Spleen (tissue), 11 donors: ENCODE results near the gene TAX1BP1. TPM values are rescaled to one million over a fixed set of nuclear protein-coding genes. Genes with fewer than 3 reads are reported as not detected.

Experiments
- DNase-seq: peaks from one replicate; pipeline ENCODE4 v3.0.0-alpha.2; 2020
- H3K27ac ChIP-seq, 8 donors: fragments of 200-600 bp; sonication (generic) in 7 of 8; 1 replicate in 4 of 8; 2 replicates in 4 of 8; pipeline versions ENCODE4 v1.5.0 to v1.8.0; 2016 to 2021; ENCODE audit warnings: inconsistent platforms in 4 of 8, mild to moderate bottlenecking in 4 of 8, moderate library complexity in 1 of 8
- H3K27me3 ChIP-seq, 7 donors: fragments of 200-600 bp; sonication (generic) in 6 of 7; replicated peaks in 1 of 7; 1 replicate in 4 of 7; 2 replicates in 3 of 7; pipeline versions ENCODE4 v1.5.0 to v1.8.0; 2016 to 2021; ENCODE audit warnings: inconsistent platforms in 3 of 7, mild to moderate bottlenecking in 1 of 7
- H3K36me3 ChIP-seq, 6 donors: fragments of 200-600 bp; sonication (generic) in 5 of 6; 1 replicate in 4 of 6; 2 replicates in 2 of 6; pipeline versions ENCODE4 v1.5.0 to v1.8.0; 2016 to 2021; ENCODE audit warnings: inconsistent platforms in 2 of 6
- H3K4me1 ChIP-seq, 6 donors: fragments of 200-600 bp; sonication (generic) in 5 of 6; 1 replicate in 3 of 6; 2 replicates in 3 of 6; pipeline versions ENCODE4 v1.5.0 to v1.8.0; 2016 to 2021; ENCODE audit warnings: inconsistent platforms in 3 of 6
- H3K4me3 ChIP-seq, 8 donors: fragments of 200-600 bp; sonication (generic) in 7 of 8; 1 replicate in 4 of 8; 2 replicates in 4 of 8; pipeline versions ENCODE4 v1.5.0 to v1.8.0; 2016 to 2021; ENCODE audit warnings: inconsistent platforms in 4 of 8, mild to moderate bottlenecking in 4 of 8, moderate library complexity in 2 of 8
- H3K9me3 ChIP-seq, 8 donors: fragments of 200-600 bp; sonication (generic) in 7 of 8; 1 replicate in 4 of 8; 2 replicates in 4 of 8; pipeline versions ENCODE4 v1.5.0 to v1.8.0; 2016 to 2021; ENCODE audit warnings: inconsistent platforms in 4 of 8
- POLR2A ChIP-seq, 3 donors: fragments of 450-650 bp; IDR thresholded peaks; one replicate each; pipeline ENCODE4 v1.5.1; 2017; ENCODE audit warnings: antibody characterized with exemption in 3 of 3, mild to moderate bottlenecking in 1 of 3
- POLR2AphosphoS5 ChIP-seq, 3 donors: sonication (generic); formaldehyde crosslinking; IDR thresholded peaks; one replicate each; pipeline ENCODE4 v1.5.1; 2017; ENCODE audit warnings: antibody characterized with exemption in 3 of 3
- WGBS, 5 donors: extraction: QIAGEN DNeasy Blood & Tissue Kit in 3 of 5; methylation state at CpG; one replicate each; pipeline versions ENCODE4 v1.1.5 to v1.1.7; 2013 to 2018; 5-methylcytosine and 5-hydroxymethylcytosine counted together
- intact Hi-C: fragments of 100-400 bp; cut with DNase I; formaldehyde crosslinking; loops from one replicate; pipeline ENCODE4 v1.15.0; 2023; ENCODE audit warnings: low total_unique reads
- polyA plus RNA-seq, 3 donors: library from polyadenylated mRNA; stranded (reverse); fragments of 200-250 nt; gene quantifications; one replicate each; pipeline ENCODE4 v1.2.1, GENCODE V29; 2013
- total RNA-seq, 7 donors: library from RNA; depleted of rRNA in 3 of 7; stranded (reverse); fragments of >200 nt in 3 of 7; fragmentation: NEBNext Ultra II Directional in 4 of 7; extraction: Animal tissue kit (Norgen Biotek cat#: 25700) in 4 of 7; gene quantifications; one replicate each; pipeline versions ENCODE4 v1.1.0 to v1.2.1, GENCODE V29; 2016 to 2021
- TF ChIP-seq, protein P1 (sequence below), 11 experiments: fragments of 200-600 bp in 7 of 11; fragments of 450-650 bp in 4 of 11; sonication (generic) in 4 of 11; IDR thresholded peaks in 8 of 11; conservative IDR thresholded peaks in 3 of 11; 1 replicate in 7 of 11; 2 replicates in 4 of 11; pipeline versions ENCODE4 v1.4.0 to v1.8.0; 2016 to 2021; ENCODE audit warnings: antibody characterized with exemption in 11 of 11, inconsistent platforms in 4 of 11, mild to moderate bottlenecking in 1 of 11
- donor health status: healthy with polysubstance abuse.
- donor health status: DM: no; HTN: no; CAD: no; lungs with moderate emphysema.
- donor health status: DM: no; HTN: no; CAD: no.
- donor health status: Bipolar disorder and iron deficiency.
- donor health status: healthy.
- donor health status: DM: no; HTN: no; CAD: no.
- donor health status: DM: yes; HTN: yes; CAD: no.

TAX1BP1 gene
- total and polyA plus RNA-seq, 10 donors = 28.6 to 146 (median 99.3) TPM

DNA sequence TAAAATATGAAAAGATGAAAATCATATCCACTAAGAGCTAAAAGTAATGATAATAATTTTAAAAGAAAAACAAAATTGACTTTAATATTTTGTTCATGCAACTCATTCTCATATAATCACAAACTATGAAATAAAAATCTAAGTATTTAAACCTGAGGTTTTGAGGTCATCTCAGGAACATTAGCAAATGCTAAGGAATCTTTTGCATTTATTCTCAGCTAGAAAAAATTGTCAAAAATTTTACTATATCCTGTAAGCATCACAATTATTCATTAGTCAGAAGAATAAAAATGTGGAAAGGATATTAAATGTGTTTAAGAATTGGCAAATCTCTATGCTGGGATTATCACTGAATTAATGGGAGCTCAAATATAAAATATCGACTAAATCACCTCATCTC, 36.8 kb upstream of the TAX1BP1 start:
- DNase-seq = no peak
- Histone ChIP-seq H3K4me3 (no peak overlapping the region), H3K9me3 (no peaks in the 10 kb centered on the region), H3K27ac (no peak overlapping the region), H3K4me1 (peaks cover 0 to 7% (median 2%) of the 10 kb centered on the region in 6 donors), H3K27me3 (peaks cover 0 to 5% (median 0%) of the 10 kb centered on the region in 7 donors), H3K36me3 (no peaks in the 10 kb centered on the region)
- intact Hi-C loops = no loop called here
- TF ChIP-seq POLR2A (IDR thresholded peaks at IDR 0.05) (no peak), POLR2AphosphoS5 (IDR thresholded peaks at IDR 0.05) (no peak)
- TF ChIP-seq, protein P1, sequence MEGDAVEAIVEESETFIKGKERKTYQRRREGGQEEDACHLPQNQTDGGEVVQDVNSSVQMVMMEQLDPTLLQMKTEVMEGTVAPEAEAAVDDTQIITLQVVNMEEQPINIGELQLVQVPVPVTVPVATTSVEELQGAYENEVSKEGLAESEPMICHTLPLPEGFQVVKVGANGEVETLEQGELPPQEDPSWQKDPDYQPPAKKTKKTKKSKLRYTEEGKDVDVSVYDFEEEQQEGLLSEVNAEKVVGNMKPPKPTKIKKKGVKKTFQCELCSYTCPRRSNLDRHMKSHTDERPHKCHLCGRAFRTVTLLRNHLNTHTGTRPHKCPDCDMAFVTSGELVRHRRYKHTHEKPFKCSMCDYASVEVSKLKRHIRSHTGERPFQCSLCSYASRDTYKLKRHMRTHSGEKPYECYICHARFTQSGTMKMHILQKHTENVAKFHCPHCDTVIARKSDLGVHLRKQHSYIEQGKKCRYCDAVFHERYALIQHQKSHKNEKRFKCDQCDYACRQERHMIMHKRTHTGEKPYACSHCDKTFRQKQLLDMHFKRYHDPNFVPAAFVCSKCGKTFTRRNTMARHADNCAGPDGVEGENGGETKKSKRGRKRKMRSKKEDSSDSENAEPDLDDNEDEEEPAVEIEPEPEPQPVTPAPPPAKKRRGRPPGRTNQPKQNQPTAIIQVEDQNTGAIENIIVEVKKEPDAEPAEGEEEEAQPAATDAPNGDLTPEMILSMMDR (IDR thresholded peaks at IDR 0.05 in 8 of 11, conservative IDR thresholded peaks at IDR 0.05 in 3 of 11) = no peak
- 89 to 97% (median 96%) methylated on average over 1 of the region's 1 CpG for WGBS, 5 donors

DNA sequence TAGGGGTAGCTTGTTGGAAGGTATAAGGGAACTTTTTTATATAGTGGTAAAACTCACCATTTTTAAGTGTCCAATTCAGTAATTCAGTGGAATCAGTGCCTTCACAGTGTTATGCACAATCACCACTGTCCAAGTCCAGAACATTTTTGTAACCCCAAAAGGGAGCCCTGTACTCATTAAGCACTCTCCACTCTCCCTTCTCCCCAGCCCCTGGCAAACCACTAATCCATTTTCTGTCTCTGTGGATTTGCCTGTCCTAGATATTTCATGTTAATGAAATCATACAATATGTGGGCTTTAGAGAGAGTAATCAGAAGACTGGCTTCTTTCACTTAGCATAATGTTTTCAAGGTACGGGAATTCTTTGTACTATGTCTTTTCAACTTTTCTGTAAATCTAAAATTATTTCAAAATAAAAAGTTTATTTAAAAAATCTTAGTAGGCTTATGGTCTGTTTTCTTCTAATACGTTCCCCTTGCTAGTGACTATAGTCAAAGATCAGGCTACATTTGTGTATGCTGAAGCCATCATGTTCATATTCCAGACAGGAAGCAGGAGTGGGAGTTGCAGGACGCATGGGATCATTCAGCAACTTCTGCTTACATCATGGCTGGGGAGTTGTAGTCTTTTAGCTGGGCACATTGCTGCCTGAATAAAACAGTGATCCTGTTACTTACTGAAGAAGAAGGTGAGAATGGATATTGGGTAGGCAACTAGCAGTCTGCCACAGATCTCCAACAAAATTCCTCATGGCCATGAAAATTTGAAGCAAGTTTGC, 35.4 kb upstream of the TAX1BP1 start:
- DNase-seq = no peak

DNA sequence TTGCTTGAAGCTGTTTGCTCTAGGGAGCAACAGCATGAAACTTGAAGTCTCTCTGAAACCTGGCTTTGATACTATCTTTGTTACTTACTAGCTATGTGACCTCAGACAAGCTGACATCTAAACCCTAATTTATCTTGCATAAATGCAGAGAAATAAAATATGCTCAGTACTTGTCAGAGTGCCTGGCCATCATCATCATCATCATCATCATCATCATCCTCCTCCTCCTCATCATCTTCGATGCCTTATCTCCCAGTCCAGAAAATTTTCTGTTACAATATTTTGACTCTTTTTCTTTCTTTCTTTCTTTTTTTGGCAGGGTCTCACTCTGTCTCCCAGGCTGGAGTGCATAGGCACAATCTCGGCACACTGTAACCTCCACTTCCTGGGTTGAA, 34.8 kb upstream of the TAX1BP1 start:
- Histone ChIP-seq H3K4me1 (no peaks in the 10 kb centered on the region), H3K9me3 (no peaks in the 10 kb centered on the region), H3K27ac (no peak overlapping the region), H3K36me3 (no peaks in the 10 kb centered on the region), H3K27me3 (peaks cover 0 to 5% (median 0%) of the 10 kb centered on the region in 7 donors), H3K4me3 (no peak overlapping the region)
- TF ChIP-seq POLR2A (IDR thresholded peaks at IDR 0.05) (no peak), POLR2AphosphoS5 (IDR thresholded peaks at IDR 0.05) (no peak)
- TF ChIP-seq, protein P1 (IDR thresholded peaks at IDR 0.05 in 8 of 11, conservative IDR thresholded peaks at IDR 0.05 in 3 of 11) = no peak
- DNase-seq = no peak
- intact Hi-C loops = no loop called here
- WGBS, 5 donors = 86 to 96% (median 91%) methylated on average over 2 of the region's 2 CpGs

More for the DNA sequence above, 35.4 kb upstream of the TAX1BP1 start:
- TF ChIP-seq POLR2AphosphoS5 (IDR thresholded peaks at IDR 0.05) (no peak), POLR2A (IDR thresholded peaks at IDR 0.05) (no peak)
- TF ChIP-seq, protein P1 (IDR thresholded peaks at IDR 0.05 in 8 of 11, conservative IDR thresholded peaks at IDR 0.05 in 3 of 11) = no peak
- intact Hi-C loops = no loop called here
- Histone ChIP-seq H3K9me3 (no peaks in the 10 kb centered on the region), H3K4me3 (no peak overlapping the region), H3K36me3 (no peaks in the 10 kb centered on the region), H3K27ac (no peak overlapping the region), H3K27me3 (peaks cover 0 to 5% (median 0%) of the 10 kb centered on the region in 7 donors), H3K4me1 (no peaks in the 10 kb centered on the region)
- 68 to 80% (median 73%) methylated on average over 3 of the region's 3 CpGs for WGBS, 5 donors

DNA sequence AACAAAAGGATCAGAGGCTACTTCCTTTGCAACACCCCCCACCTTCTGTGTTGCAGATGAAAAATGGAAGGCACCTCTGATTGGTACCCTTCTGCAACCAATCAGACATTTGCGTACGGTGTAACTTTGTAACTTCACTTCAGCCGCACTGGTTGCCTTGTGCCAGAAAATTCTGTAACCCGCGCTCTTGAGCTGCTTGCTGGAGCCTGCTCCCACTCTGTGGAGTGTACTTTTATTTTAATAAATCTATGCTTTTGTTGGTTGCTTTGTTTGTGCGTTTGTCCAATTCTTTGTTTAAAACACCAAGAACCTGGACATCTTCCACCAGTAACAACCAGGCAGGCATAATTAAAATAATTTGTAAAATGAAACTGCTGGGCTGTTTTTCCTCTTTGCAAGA, 31.5 kb upstream of the TAX1BP1 start:
- H3K9me3 ChIP-seq = peaks cover 0 to 10% (median 2%) of the 10 kb centered on the region in 8 donors
- no peaks in the 10 kb centered on the region for H3K27me3 ChIP-seq
- no peak for DNase-seq
- TF ChIP-seq POLR2AphosphoS5 (IDR thresholded peaks at IDR 0.05) (no peak), POLR2A (IDR thresholded peaks at IDR 0.05) (no peak)
- TF ChIP-seq, protein P1 (IDR thresholded peaks at IDR 0.05 in 8 of 11, conservative IDR thresholded peaks at IDR 0.05 in 3 of 11) = no peak
- H3K36me3 ChIP-seq = no peaks in the 10 kb centered on the region
- WGBS, 5 donors = 95 to 98% (median 97%) methylated on average over 6 of the region's 6 CpGs
- no peaks in the 10 kb centered on the region for H3K4me1 ChIP-seq
- intact Hi-C loops = no loop called here
- no peak overlapping the region for H3K4me3 ChIP-seq
- H3K27ac ChIP-seq = no peak overlapping the region
